Retina (tissue), 1 donor: ENCODE results near the gene PNLIPRP1.

Experiments used
- DNase-seq: peaks from one replicate; pipeline ENCODE4 v3.0.0-alpha.2; 2016

The PNLIPRP1 gene

GRCh38 chr10:116602648-116603400 lies 12.1 kb downstream of the PNLIPRP1 start:
- no peak for DNase-seq

- DNase-seq = no peak
Measured at GRCh38 chr10:116606061-116606483, 15.3 kb downstream of the PNLIPRP1 start.

GRCh38 chr10:116607336-116607735 lies 16.6 kb downstream of the PNLIPRP1 start:
- DNase-seq = no peak

- no peak for DNase-seq
Measured at GRCh38 chr10:116608686-116609594, 18.2 kb downstream of the PNLIPRP1 start.

DNA sequence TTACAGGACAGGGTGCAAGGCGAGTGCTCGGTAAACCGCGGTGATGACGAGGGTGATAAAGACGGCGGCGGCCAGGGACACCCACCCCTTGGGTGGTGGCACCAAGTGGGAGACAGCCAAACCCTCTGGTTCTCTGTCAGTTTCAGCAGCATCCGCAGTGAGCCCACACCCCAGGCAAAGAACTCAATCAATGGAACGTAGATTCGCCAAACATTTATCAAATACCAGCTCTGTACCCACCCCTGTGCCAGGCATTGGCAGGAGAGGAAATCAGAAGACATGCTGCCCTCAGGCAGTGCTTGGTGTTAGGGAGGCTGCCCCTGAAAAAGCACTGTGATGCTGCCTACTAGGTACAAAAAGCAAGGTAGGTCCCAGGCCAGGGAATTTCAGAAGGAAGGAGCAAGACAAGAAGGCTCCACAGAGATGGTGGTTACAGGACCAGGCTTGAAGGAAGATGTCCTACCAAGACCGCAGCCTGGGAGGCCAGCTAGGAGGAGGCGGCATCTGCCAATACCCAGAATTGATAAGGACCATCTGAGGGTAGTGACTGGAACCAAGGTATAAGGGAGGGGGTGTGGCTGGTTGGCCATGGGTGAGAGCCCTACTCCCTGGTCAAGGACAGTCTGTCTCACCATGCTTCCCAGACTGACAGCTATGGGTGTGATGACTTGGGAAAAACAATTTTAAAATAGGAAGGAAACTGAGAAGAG lies 19.8 kb downstream of the PNLIPRP1 start:
- no peak for DNase-seq

- no peak for DNase-seq
Measured at GRCh38 chr10:116611153-116611545, 20.4 kb downstream of the PNLIPRP1 start.

- DNase-seq = no peak
Measured at GRCh38 chr10:116612107-116612769, 21.5 kb downstream of the PNLIPRP1 start.

- no peak for DNase-seq
Measured at GRCh38 chr10:116613471-116613870, 22.7 kb downstream of the PNLIPRP1 start.

DNA sequence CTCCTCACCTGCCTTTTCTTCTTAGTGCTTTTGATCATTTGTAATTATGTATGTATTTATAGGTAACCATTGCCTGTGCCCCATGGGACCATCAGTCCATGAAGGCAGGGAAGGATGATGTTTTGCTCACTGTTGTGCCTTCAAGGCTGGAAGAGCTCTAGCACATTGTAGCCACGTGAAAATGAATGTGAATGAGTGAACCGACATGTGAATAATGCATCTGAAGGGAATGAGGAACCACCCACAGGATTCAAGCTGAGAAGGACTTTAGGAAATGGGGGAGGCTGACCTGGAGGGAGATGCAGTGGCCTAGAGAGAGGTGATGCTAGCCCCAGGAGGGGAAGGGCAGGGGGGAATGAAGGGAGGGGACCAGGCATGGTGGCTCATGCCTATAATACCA lies 24.0 kb downstream of the PNLIPRP1 start:
- DNase-seq = no peak

DNA sequence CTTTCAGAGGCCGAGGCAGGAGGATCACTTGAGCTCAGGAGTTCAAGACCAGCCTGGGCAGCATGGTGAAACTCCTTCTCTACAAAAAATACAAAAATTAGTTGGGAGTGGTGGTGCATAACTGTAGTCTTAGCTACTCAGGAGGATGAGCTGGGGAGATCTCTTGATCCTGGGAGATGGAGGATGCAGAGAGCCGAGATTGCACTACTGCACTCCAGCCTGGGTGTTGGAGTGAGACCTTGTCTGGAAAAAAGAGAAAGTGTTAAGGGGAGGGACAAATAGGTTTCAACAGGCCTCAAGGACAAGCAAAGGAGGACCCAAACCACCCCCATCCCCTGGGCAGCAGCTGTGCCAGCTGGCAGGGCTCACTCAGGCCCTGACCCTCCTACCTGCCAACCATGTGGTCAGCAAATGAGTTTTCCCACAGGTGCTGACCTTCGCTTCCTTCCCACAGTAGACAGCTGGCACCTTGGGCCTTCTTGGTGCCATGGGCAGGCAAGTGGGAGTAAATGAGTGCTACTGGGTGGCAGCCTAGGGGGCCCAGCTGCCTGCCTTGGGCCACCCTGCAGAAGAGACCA lies 24.5 kb downstream of the PNLIPRP1 start:
- no peak for DNase-seq

DNA sequence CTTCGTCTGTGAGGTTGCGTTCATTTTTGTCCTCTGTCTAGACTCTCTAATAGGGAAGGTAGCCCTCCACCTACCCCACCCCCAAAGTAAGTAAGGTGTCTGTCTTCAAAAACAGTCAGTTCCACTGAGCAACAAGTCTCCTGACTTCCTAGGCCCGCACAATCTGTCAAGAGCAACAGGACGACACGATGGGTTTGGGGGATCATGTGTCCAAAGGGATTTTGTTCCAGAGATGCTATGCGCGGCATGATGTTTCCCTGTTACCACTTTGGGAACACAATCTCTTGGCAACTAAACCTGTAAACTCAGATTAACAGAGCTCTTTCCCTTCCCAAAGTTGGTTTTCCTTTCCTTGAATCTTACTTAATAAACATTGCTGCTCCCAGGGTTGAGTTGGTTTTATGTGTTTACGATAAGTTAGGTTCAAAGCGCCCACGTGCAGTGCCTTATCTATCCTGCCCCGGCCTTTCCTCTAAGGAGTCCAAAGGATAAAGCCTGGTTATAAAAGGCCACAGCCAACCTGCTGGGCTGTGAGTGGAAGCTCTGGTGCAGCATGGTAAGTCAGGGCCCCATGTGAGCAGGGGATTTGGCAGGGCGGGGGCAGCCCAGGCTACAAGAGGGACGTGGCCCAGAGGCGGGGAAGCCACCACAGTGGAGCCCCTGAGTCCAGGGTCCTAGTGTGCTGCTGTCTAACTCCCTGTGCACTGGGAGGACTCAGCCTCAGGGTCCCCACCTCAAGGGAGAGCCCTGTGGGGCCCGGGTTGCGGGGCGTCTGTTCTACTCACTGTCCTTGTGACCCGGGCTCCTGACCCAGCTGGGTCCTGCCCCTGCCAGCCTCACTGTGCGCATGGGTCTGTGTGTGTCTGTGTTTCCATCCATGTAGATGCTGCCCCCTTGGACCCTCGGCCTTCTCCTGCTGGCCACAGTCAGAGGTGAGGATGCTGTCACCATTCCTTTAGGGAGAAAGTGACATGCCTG lies 30.0 kb downstream of the PNLIPRP1 start, which contains the start of gene PNLIPRP2:
Gene PNLIPRP2 (plus strand): TSS at position 531 of the 978 bp plus-strand sequence.
- DNase-seq = no peak

DNA sequence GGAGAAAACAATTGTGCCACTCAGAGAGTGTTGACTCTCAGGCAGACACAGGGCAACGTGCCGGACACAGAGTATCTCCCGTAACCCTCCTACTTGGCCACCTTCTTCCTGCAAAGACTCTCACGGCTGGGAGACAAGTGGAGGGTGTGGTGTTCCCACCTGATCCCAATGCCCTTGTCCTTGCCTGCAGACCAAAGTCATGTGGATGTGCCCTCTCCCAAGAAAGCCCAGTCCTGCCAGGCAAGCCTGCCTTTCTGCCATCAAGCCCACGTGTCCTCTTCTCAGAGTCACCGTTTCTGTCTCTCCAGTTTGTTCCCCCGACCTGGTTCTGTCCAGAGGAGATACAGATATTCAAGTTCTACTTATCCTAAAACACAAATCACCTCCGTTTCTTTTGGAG lies 30.7 kb downstream of the PNLIPRP1 start:
- DNase-seq = no peak

DNA sequence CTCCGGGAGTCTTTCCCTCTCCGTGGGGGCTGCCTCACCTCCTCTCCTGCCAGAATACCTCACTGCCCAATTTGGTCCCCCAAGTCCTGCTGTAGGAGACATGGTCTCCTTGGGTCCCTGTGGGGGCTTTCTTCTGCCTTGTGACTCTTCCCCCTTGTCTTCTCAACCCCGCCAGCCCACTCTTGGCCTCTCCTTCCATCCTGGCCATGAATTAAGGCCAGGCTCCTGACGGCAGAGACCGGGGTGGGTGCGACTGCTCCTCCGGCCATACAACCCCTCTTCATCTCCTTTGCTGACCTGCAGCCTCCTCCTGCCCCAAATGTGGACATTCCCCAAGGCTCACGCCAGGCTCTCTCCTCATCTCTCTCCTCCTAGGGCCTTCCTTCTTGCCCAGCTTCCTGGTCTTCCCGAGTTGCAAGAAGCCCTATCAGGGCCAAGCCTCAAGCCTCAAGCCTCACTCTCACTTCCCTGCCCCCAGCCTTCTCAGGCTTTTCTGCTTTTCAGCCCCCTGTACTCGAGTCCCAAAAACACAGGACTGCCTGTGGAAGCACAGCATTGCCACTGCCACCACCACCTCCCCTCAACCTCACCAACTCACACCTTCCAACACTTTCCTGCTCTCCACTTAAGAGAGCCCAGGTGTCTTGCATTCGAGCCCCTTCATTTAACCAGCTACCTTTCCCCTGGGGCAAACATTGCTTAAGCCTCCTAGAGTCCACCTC lies 31.3 kb downstream of the PNLIPRP1 start:
- no peak for DNase-seq

- no peak for DNase-seq
Measured at GRCh38 chr10:116625845-116626244, 35.1 kb downstream of the PNLIPRP1 start.

DNA sequence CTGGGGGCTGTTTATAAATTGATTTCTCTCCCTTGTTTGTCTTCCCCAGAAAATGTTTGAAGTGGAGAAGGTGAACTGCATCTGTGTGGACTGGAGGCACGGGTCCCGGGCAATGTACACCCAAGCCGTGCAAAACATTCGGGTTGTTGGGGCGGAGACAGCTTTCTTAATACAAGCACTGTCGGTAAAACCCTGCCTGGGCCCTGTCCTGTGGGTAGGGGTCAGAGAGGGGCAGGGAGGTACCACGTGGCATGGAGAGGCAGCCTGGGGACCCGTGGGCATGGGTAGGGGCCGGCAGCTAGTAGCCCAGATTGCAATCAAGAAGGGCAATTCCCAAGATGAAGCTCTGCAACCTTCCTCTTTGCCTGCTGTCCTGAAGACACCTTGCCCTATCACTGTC lies 36.1 kb downstream of the PNLIPRP1 start:
- DNase-seq = no peak

- peak; percentile 76 for DNase-seq
Measured at GRCh38 chr10:116627386-116627933, 36.7 kb downstream of the PNLIPRP1 start.

DNA sequence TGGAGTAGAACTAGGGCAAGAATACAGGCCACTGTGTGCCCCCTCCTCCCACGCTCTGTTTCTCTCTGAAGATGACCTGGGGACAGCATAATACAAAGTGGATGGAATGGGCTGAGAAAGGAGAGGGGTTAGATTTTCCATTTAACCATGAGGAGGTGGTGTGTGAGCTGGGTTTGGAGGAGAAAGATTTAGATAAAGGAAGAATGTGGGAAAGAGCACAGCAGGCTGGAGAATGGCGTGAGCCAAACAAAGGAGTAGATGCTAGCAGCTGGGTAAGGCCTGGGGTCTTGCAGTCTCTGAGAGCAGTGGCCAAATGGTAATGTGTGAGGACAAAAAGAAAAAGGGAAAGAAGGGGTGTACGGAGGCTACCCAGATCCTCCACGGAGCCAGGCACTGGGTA lies 38.6 kb downstream of the PNLIPRP1 start:
- DNase-seq = no peak

DNA sequence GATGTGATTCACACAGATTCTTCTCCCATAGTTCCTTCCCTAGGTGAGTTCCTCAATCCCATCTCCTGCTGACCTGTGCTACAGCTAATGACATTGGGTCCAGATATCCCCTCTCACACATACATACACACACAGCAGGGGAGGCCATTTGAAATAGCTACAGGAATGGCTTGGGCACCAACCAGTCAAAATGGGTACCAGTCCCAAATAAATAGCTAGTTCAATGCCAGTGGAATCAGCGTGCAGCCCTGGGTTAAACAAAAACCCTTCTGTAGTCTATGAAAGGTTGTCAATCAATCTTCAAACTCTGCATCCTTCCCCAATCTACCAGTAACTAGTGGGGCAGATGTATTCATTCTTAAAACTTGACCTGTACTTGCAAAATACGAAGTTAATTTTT lies 39.3 kb downstream of the PNLIPRP1 start:
- DNase-seq = no peak

- DNase-seq = no peak
Measured at GRCh38 chr10:116631871-116632295, 41.1 kb downstream of the PNLIPRP1 start.
